HEK293 (cell line): Measurements from ENCODE around the gene BMP6.

Experiments
- HOXA7 ChIP-seq: sonication (generic); formaldehyde crosslinking; IDR thresholded peaks from 2 replicates; pipeline ENCODE4 v1.8.1; 2022; ENCODE audit warnings: missing genetic modification reagents, borderline replicate concordance
- KLF1 ChIP-seq: fragments of 450-650 bp; formaldehyde crosslinking; IDR thresholded peaks from 2 replicates; pipeline ENCODE4 v1.5.1; 2016; ENCODE audit warnings: missing biosample characterization, missing genetic modification characterization
- KLF7 ChIP-seq: fragments of 450-650 bp; formaldehyde crosslinking; IDR thresholded peaks from 2 replicates; pipeline ENCODE4 v1.5.1; 2016; ENCODE audit warnings: missing biosample characterization, missing genetic modification characterization, borderline replicate concordance
- SCRT2 ChIP-seq: fragments of 450-650 bp; formaldehyde crosslinking; IDR thresholded peaks from 2 replicates; pipeline ENCODE4 v1.5.1; 2016; ENCODE audit warnings: missing biosample characterization, missing genetic modification characterization
- SP2 ChIP-seq: fragments of 450-650 bp; formaldehyde crosslinking; IDR thresholded peaks from 2 replicates; pipeline ENCODE4 v1.5.1; 2016; ENCODE audit warnings: missing biosample characterization, missing genetic modification characterization
- SP7 ChIP-seq: fragments of 450-650 bp; formaldehyde crosslinking; IDR thresholded peaks from 2 replicates; pipeline ENCODE4 v1.5.1; 2016; ENCODE audit warnings: missing biosample characterization, missing genetic modification characterization
- TCF7L2 ChIP-seq: IDR thresholded peaks from 2 replicates; pipeline ENCODE4 v1.6.1; 2011; ENCODE audit warnings: low read depth, mild to moderate bottlenecking, inconsistent platforms, low read length, moderate library complexity, borderline replicate concordance
- ZEB2 ChIP-seq: fragments of 450-650 bp; formaldehyde crosslinking; IDR thresholded peaks from 2 replicates; pipeline ENCODE4 v1.5.1; 2016; ENCODE audit warnings: missing biosample characterization, missing genetic modification characterization
- ZFP41 ChIP-seq: fragments of 450-650 bp; formaldehyde crosslinking; IDR thresholded peaks from 2 replicates; pipeline ENCODE4 v1.5.1; 2016; ENCODE audit warnings: missing biosample characterization, missing genetic modification characterization, borderline replicate concordance
- ZNF121 ChIP-seq: fragments of 450-650 bp; formaldehyde crosslinking; IDR thresholded peaks from 2 replicates; pipeline ENCODE4 v1.5.1; 2016; ENCODE audit warnings: missing biosample characterization, missing genetic modification characterization
- ZNF155 ChIP-seq: fragments of 450-650 bp; formaldehyde crosslinking; IDR thresholded peaks from 2 replicates; pipeline ENCODE4 v1.5.1; 2016; ENCODE audit warnings: missing biosample characterization, missing genetic modification characterization
- ZNF157 ChIP-seq: fragments of 450-650 bp; formaldehyde crosslinking; IDR thresholded peaks from 2 replicates; pipeline ENCODE4 v1.5.1; 2016; ENCODE audit warnings: missing biosample characterization, missing genetic modification characterization
- ZNF223 ChIP-seq: fragments of 450-650 bp; formaldehyde crosslinking; IDR thresholded peaks from 2 replicates; pipeline ENCODE4 v1.5.1; 2016; ENCODE audit warnings: missing biosample characterization, missing genetic modification characterization
- ZNF292 ChIP-seq: fragments of 450-650 bp; formaldehyde crosslinking; IDR thresholded peaks from 2 replicates; pipeline ENCODE4 v1.5.1; 2016; ENCODE audit warnings: low read depth, missing biosample characterization, missing genetic modification characterization, borderline replicate concordance
- ZNF37A ChIP-seq: fragments of 450-650 bp; IDR thresholded peaks from 2 replicates; pipeline ENCODE4 v1.5.1; 2018; ENCODE audit warnings: missing biosample characterization, missing genetic modification characterization
- ZNF423 ChIP-seq: fragments of 450-650 bp; formaldehyde crosslinking; IDR thresholded peaks from 2 replicates; pipeline ENCODE4 v1.5.1; 2016; ENCODE audit warnings: missing biosample characterization, missing genetic modification characterization
- ZNF514 ChIP-seq: fragments of 450-650 bp; formaldehyde crosslinking; IDR thresholded peaks from 2 replicates; pipeline ENCODE4 v1.5.1; 2016; ENCODE audit warnings: missing biosample characterization, missing genetic modification characterization
- ZNF530 ChIP-seq: fragments of 450-650 bp; formaldehyde crosslinking; IDR thresholded peaks from 2 replicates; pipeline ENCODE4 v1.5.1; 2016; ENCODE audit warnings: low read depth, missing biosample characterization, missing genetic modification characterization
- ZNF544 ChIP-seq: fragments of 450-650 bp; formaldehyde crosslinking; IDR thresholded peaks from 2 replicates; pipeline ENCODE4 v1.5.0; 2017; ENCODE audit warnings: missing biosample characterization, missing genetic modification characterization
- ZNF548 ChIP-seq: fragments of 450-650 bp; formaldehyde crosslinking; IDR thresholded peaks from 2 replicates; pipeline ENCODE4 v1.5.1; 2016; ENCODE audit warnings: missing biosample characterization, missing genetic modification characterization
- ZNF549 ChIP-seq: fragments of 450-650 bp; IDR thresholded peaks from 2 replicates; pipeline ENCODE4 v1.5.1; 2018; ENCODE audit warnings: missing biosample characterization, missing genetic modification characterization, mild to moderate bottlenecking, inconsistent platforms, moderate library complexity
- ZNF558 ChIP-seq: fragments of 450-650 bp; formaldehyde crosslinking; IDR thresholded peaks from 2 replicates; pipeline ENCODE4 v1.5.1; 2016; ENCODE audit warnings: missing biosample characterization, missing genetic modification characterization
- ZNF561 ChIP-seq: fragments of 450-650 bp; IDR thresholded peaks from 2 replicates; pipeline ENCODE4 v1.5.1; 2018; ENCODE audit warnings: missing biosample characterization, missing genetic modification characterization, borderline replicate concordance
- ZNF571 ChIP-seq: fragments of 450-650 bp; formaldehyde crosslinking; IDR thresholded peaks from 2 replicates; pipeline ENCODE4 v1.5.0; 2017; ENCODE audit warnings: missing biosample characterization, missing genetic modification characterization
- ZNF623 ChIP-seq: fragments of 450-650 bp; formaldehyde crosslinking; IDR thresholded peaks from 2 replicates; pipeline ENCODE4 v1.5.1; 2016; ENCODE audit warnings: missing biosample characterization, missing genetic modification characterization
- ZNF624 ChIP-seq: fragments of 450-650 bp; formaldehyde crosslinking; IDR thresholded peaks from 2 replicates; pipeline ENCODE4 v1.5.1; 2017; ENCODE audit warnings: missing biosample characterization, missing genetic modification characterization
- ZNF629 ChIP-seq: fragments of 450-650 bp; formaldehyde crosslinking; IDR thresholded peaks from 2 replicates; pipeline ENCODE4 v1.5.1; 2017; ENCODE audit warnings: missing biosample characterization, missing genetic modification characterization
- ZNF791 ChIP-seq: fragments of 450-650 bp; formaldehyde crosslinking; IDR thresholded peaks from 2 replicates; pipeline ENCODE4 v1.5.1; 2016; ENCODE audit warnings: missing biosample characterization, missing genetic modification characterization
- ZXDB ChIP-seq: fragments of 450-650 bp; formaldehyde crosslinking; IDR thresholded peaks from 2 replicates; pipeline ENCODE4 v1.5.1; 2016; ENCODE audit warnings: missing biosample characterization, missing genetic modification characterization
- TF ChIP-seq, protein P1 (sequence below): fragments of 450-650 bp; formaldehyde crosslinking; optimal IDR thresholded peaks from 2 replicates; pipeline ENCODE3; 2016; ENCODE audit warnings: missing biosample characterization, mild to moderate bottlenecking, missing genetic modification characterization
- TF ChIP-seq, protein P2 (sequence below): fragments of 450-650 bp; formaldehyde crosslinking; IDR thresholded peaks from 2 replicates; pipeline ENCODE4; 2016; ENCODE audit warnings: missing biosample characterization, missing genetic modification characterization

BMP6 gene

DNA sequence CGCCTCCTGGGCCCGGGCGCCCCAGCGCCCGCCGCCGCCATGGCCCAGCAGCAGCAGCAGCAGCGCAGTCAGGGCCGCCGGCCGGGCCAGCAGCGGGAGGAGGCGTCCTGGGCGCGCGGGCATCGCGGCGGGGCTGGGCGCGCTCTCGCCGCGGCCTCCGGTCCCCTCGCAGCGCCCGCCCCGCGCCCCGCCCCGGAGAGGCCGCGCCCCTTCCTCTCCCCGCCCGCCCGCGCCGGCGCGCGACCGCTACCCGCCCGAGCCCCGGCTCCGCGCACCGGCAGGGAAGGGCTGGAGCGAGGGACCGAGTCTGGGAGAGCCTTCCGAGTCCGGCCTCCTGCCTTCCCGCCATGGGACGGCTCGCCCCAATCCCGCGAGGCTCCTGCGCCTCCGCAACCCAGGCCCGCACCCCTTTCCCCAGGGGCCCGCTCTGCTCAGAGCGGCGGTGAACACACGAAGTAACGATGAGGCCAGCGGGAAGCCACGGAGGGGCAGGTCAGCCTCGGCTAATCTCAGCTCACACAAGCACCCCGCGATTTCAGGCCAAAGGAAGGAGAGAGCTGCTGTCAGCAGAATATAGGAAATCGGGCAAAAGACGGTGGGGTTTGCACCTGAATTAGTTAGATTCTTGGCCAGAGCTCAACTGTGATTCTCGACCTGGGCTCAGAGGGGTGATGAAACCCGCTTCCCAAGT is 184.9 kb downstream of the BMP6 start, which contains the start of gene TXNDC5 (continued):
- TF ChIP-seq ZNF561 (tag by site-specific recombination) (peak; percentile 47; the same call in 1 of the 2 replicates), ZNF624 (tag by site-specific recombination) (no peak), KLF1 (tag by site-specific recombination) (0 out of 2 replicates have a peak, but pooled peaks have one; percentile 16), ZNF549 (tag by site-specific recombination) (no peak), ZNF121 (tag by site-specific recombination) (no peak), ZNF629 (tag by site-specific recombination) (no peak), ZXDB (tag by site-specific recombination) (0 out of 2 replicates have a peak, but pooled peaks have one; percentile 49), ZNF791 (tag by site-specific recombination) (no peak), ZNF514 (tag by site-specific recombination) (no peak), ZNF544 (tag by site-specific recombination) (no peak), ZEB2 (tag by site-specific recombination) (0 out of 2 replicates have a peak, but pooled peaks have one; percentile 21), ZNF548 (no peak), ZNF423 (tag by site-specific recombination) (no peak), KLF7 (tag by site-specific recombination) (no peak), ZNF623 (no peak), ZNF571 (tag by site-specific recombination) (no peak), SCRT2 (tag by site-specific recombination) (no peak), TCF7L2 (no peak), ZNF530 (tag by site-specific recombination) (no peak), SP7 (tag by site-specific recombination) (peak; percentile 48; the same call in 1 of the 2 replicates), SP2 (tag by site-specific recombination) (peak; percentile 43), ZNF157 (tag by site-specific recombination) (no peak), ZNF37A (tag by site-specific recombination) (no peak), HOXA7 (CRISPR knock-in tag) (no peak), ZNF558 (tag by site-specific recombination) (no peak), ZNF155 (tag by site-specific recombination) (no peak), ZNF292 (tag by site-specific recombination) (no peak), ZNF223 (no peak), ZFP41 (no peak)
- TF ChIP-seq, protein P1, sequence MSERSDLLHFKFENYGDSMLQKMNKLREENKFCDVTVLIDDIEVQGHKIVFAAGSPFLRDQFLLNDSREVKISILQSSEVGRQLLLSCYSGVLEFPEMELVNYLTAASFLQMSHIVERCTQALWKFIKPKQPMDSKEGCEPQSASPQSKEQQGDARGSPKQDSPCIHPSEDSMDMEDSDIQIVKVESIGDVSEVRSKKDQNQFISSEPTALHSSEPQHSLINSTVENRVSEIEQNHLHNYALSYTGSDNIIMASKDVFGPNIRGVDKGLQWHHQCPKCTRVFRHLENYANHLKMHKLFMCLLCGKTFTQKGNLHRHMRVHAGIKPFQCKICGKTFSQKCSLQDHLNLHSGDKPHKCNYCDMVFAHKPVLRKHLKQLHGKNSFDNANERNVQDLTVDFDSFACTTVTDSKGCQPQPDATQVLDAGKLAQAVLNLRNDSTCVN (tag by site-specific recombination), result peak; percentile 79
- TF ChIP-seq, protein P2, sequence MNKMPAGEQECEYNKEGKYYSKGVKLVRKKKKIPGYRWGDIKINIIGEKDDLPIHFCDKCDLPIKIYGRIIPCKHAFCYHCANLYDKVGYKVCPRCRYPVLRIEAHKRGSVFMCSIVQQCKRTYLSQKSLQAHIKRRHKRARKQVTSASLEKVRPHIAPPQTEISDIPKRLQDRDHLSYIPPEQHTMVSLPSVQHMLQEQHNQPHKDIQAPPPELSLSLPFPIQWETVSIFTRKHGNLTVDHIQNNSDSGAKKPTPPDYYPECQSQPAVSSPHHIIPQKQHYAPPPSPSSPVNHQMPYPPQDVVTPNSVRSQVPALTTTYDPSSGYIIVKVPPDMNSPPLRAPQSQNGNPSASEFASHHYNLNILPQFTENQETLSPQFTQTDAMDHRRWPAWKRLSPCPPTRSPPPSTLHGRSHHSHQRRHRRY, result no peak
